Heart left ventricle (tissue), 16 donors: ENCODE data around the gene MED12L. TPM values are rescaled to one million over a fixed set of nuclear protein-coding genes. Genes with fewer than 3 reads are reported as not detected.

Experiments
- ATAC-seq, 4 donors: fragments of 200-7000 bp; cut with Tn5 transposase; one replicate each; pipeline ENCODE4 v1.9.1; 2020 to 2022; ENCODE audit warnings: moderate library complexity in 4 of 4, mild to moderate bottlenecking in 3 of 4, moderate number of reproducible peaks in 1 of 4
- DNase-seq, 5 donors: peaks; one replicate each; pipeline ENCODE4 v3.0.0-alpha.2; 2020
- H3K27ac ChIP-seq, 12 donors: fragments of 200-600 bp; sonication (generic) in 4 of 12; one replicate each; pipeline versions ENCODE4 v1.5.0 to v1.8.0; 2016 to 2022; ENCODE audit warnings: mild to moderate bottlenecking in 2 of 12
- H3K27me3 ChIP-seq, 9 donors: fragments of 200-600 bp; sonication (generic) in 2 of 9; one replicate each; pipeline versions ENCODE4 v1.5.1 to v1.8.0; 2016 to 2022; ENCODE audit warnings: mild to moderate bottlenecking in 3 of 9
- H3K36me3 ChIP-seq, 9 donors: fragments of 200-600 bp; sonication (generic) in 2 of 9; one replicate each; pipeline versions ENCODE4 v1.5.0 to v1.8.0; 2018 to 2022; ENCODE audit warnings: mild to moderate bottlenecking in 2 of 9
- H3K4me1 ChIP-seq, 12 donors: fragments of 200-600 bp; sonication (generic) in 4 of 12; one replicate each; pipeline versions ENCODE4 v1.5.0 to v1.8.0; 2016 to 2022; ENCODE audit warnings: mild to moderate bottlenecking in 3 of 12
- H3K4me3 ChIP-seq, 12 donors: fragments of 200-600 bp; sonication (generic) in 4 of 12; one replicate each; pipeline versions ENCODE4 v1.5.0 to v1.8.0; 2017 to 2022; ENCODE audit warnings: mild to moderate bottlenecking in 9 of 12, moderate library complexity in 4 of 12
- H3K9me3 ChIP-seq, 12 donors: fragments of 200-600 bp; sonication (generic) in 4 of 12; one replicate each; pipeline versions ENCODE4 v1.5.0 to v1.8.0; 2016 to 2022; ENCODE audit warnings: mild to moderate bottlenecking in 1 of 12
- CTCF ChIP-seq, 12 donors: fragments of 200-600 bp; sonication (generic) in 4 of 12; IDR thresholded peaks; one replicate each; pipeline versions ENCODE4 v1.5.0 to v1.8.0; 2018 to 2022; ENCODE audit warnings: antibody characterized with exemption in 12 of 12, mild to moderate bottlenecking in 5 of 12
- POLR2A ChIP-seq, 2 donors: fragments of 450-650 bp; IDR thresholded peaks; one replicate each; pipeline ENCODE4 v1.6.1; 2017; ENCODE audit warnings: antibody characterized with exemption in 2 of 2, mild to moderate bottlenecking in 2 of 2, moderate library complexity in 2 of 2
- WGBS, 4 donors: extraction: QIAGEN DNeasy Blood & Tissue Kit in 2 of 4; methylation state at CpG; one replicate each; pipeline versions ENCODE4 v1.1.5 to v1.1.7; 2013 to 2018; 5-methylcytosine and 5-hydroxymethylcytosine counted together
- intact Hi-C, 10 donors: fragments of 100-400 bp; cut with DNase I; formaldehyde crosslinking; loops; one replicate each; pipeline versions ENCODE4 v1.11.1 to v1.14.2; 2022
- polyA plus RNA-seq, 2 donors: library from polyadenylated mRNA; stranded (reverse); fragments of 200-250 nt; gene quantifications; one replicate each; pipeline ENCODE4 v1.2.3, GENCODE V29; 2013
- total RNA-seq, 9 donors: library from RNA; depleted of rRNA in 2 of 9; stranded (reverse); fragments of >200 nt in 2 of 9; fragmentation: NEBNext Ultra II Directional in 3 of 9; extraction: Animal tissue kit (Norgen Biotek cat#: 25700) in 3 of 9; gene quantifications; one replicate each; pipeline versions ENCODE4 v1.1.0 to v1.2.4, GENCODE V29; 2016 to 2023
- donor health status: ischemic (EF 13 %, LVEDD 7.1; RV severe dilation, severe dysfunction).
- donor health status: healthy with polysubstance abuse.
- donor health status: DM: no; HTN: yes; CAD: no.
- donor health status: DM: no; HTN: no; CAD: no.
- donor health status: ischemic (EF 25% LVEDD 6.9; RV normal size, moderate dysfunction).
- donor health status: ischemic (EF 25% LVEDD 5.7; RV mildly dilated, moderate dysfunction).
- donor health status: healthy.
- donor health status: DM: yes; HTN: yes; CAD: no.
- donor health status: ischemic (EF 35%, LVEDD 5.7; RV mildly dilated, moderate dysfunction).
- donor health status: nonischemic (EF 11% LVEDD 7.7; RV severe dilation, severe dysfunction).
- donor health status: DM: yes; HTN: yes; CAD: no.
- donor health status: PGD.
- donor health status: ischemic (EF 29% LVEDD 5.4; RV normal size, mild dysfunction).
- donor health status: nonischemic (EF 23%, LVEDD 6.1; RV moderate dilation, normal function).

Gene MED12L
- total and polyA plus RNA-seq, 11 donors, result 0.06 to 2.1 (median 0.39) TPM

- Histone ChIP-seq H3K27me3 (no peaks in the 10 kb centered on the region), H3K4me1 (peaks cover 0 to 23% (median 0%) of the 10 kb centered on the region in 12 donors), H3K9me3 (no peaks in the 10 kb centered on the region), H3K36me3 (no peaks in the 10 kb centered on the region), H3K4me3 (no peak overlapping the region), H3K27ac (no peak overlapping the region)
- intact Hi-C loops, result loop anchor here in 6 of 10 donors (5.0 kb wide), 4 partner anchors 62 to 672 kb away; partner anchors contain the start of gene P2RY13 (in 2 of the 6)
- WGBS, 4 donors, result 75 to 80% (median 77%) methylated on average over 7 of the region's 7 CpGs
- ATAC-seq (no peak), DNase-seq (no peak)
- no peak for TF ChIP-seq POLR2A (IDR thresholded peaks at IDR 0.05)
- no peak for TF ChIP-seq CTCF (IDR thresholded peaks at IDR 0.05)
Measured at GRCh38 chr3:151165226-151165625, 79.8 kb downstream of the MED12L start.

GRCh38 chr3:151166161-151166560, 80.7 kb downstream of the MED12L start:
- H3K9me3 ChIP-seq, result no peaks in the 10 kb centered on the region
- no peak overlapping the region for H3K4me3 ChIP-seq
- H3K36me3 ChIP-seq, result no peaks in the 10 kb centered on the region
- 83 to 89% (median 84%) methylated on average over 3 of the region's 3 CpGs for WGBS, 4 donors
- intact Hi-C loops, result loop anchor here in 7 of 10 donors (2.0 to 5.0 kb wide), 5 partner anchors 61 to 671 kb away; partner anchors contain the start of gene P2RY13 (in 2 of the 7)
- ATAC-seq (no peak), DNase-seq (no peak)
- TF ChIP-seq CTCF (IDR thresholded peaks at IDR 0.05) (peak in 1 of 12 donors; percentile 17), POLR2A (IDR thresholded peaks at IDR 0.05) (no peak)
- peaks cover 0 to 32% (median 0%) of the 10 kb centered on the region in 12 donors for H3K4me1 ChIP-seq
- no peaks in the 10 kb centered on the region for H3K27me3 ChIP-seq
- H3K27ac ChIP-seq, result no peak overlapping the region

GRCh38 chr3:151168269-151169094, 83.0 kb downstream of the MED12L start:
- peak overlapping the region in 1 of 12 donors; percentile 86 for H3K27ac ChIP-seq
- peaks cover 0 to 46% (median 0%) of the 10 kb centered on the region in 12 donors for H3K4me1 ChIP-seq
- no peaks in the 10 kb centered on the region for H3K27me3 ChIP-seq
- TF ChIP-seq POLR2A (IDR thresholded peaks at IDR 0.05) (no peak), CTCF (IDR thresholded peaks at IDR 0.05) (peak; percentile 56 to 86 (median 74))
- H3K9me3 ChIP-seq, result no peaks in the 10 kb centered on the region
- intact Hi-C loops, result loop anchor here in 9 of 10 donors (1.0 to 5.0 kb wide), 7 partner anchors 58 to 669 kb away; partner anchors contain the start of gene P2RY13 (in 2 of the 9)
- ATAC-seq (peak in 3 of 4 donors; percentile 76 to 83 (median 78)), DNase-seq (peak; percentile 70 to 87 (median 77))
- no peaks in the 10 kb centered on the region for H3K36me3 ChIP-seq
- WGBS, 4 donors, result 15 to 21% (median 18%) methylated on average over 7 of the region's 7 CpGs
- no peak overlapping the region for H3K4me3 ChIP-seq
